Left lung (tissue), 10 donors: Measurements from ENCODE around the gene CLDN14. TPM values are rescaled to one million over a fixed set of nuclear protein-coding genes. Genes with fewer than 3 reads are reported as not detected.

Experiments used
- ATAC-seq: fragments of 200-7000 bp; cut with Tn5 transposase; one replicate; pipeline ENCODE4 v1.9.1; 2020; ENCODE audit warnings: moderate library complexity
- DNase-seq, 4 donors: peaks; one replicate each; pipeline ENCODE4 v3.0.0-alpha.2; 2013 to 2020
- H3K27ac ChIP-seq, 2 donors: fragments of 200-600 bp; sonication (generic) in 1 of 2; one replicate each; pipeline versions ENCODE4 v1.5.0 to v1.8.0; 2020 to 2021
- H3K27me3 ChIP-seq, 2 donors: fragments of 200-600 bp; sonication (generic) in 1 of 2; one replicate each; pipeline versions ENCODE4 v1.5.0 to v1.8.0; 2020 to 2021
- H3K36me3 ChIP-seq, 2 donors: fragments of 200-600 bp; sonication (generic) in 1 of 2; one replicate each; pipeline versions ENCODE4 v1.5.0 to v1.8.0; 2020 to 2021
- H3K4me1 ChIP-seq, 2 donors: fragments of 200-600 bp; one replicate each; pipeline ENCODE4 v1.8.0; 2021
- H3K4me3 ChIP-seq, 2 donors: fragments of 200-600 bp; sonication (generic) in 1 of 2; one replicate each; pipeline versions ENCODE4 v1.5.0 to v1.8.0; 2020 to 2021; ENCODE audit warnings: mild to moderate bottlenecking in 1 of 2
- H3K9me3 ChIP-seq, 2 donors: fragments of 200-600 bp; sonication (generic) in 1 of 2; one replicate each; pipeline versions ENCODE4 v1.5.0 to v1.8.0; 2020 to 2021
- CTCF ChIP-seq, 2 donors: fragments of 200-600 bp; sonication (generic) in 1 of 2; IDR thresholded peaks; one replicate each; pipeline versions ENCODE4 v1.5.0 to v1.8.0; 2021; ENCODE audit warnings: antibody characterized with exemption in 2 of 2
- intact Hi-C, 2 donors: fragments of 100-400 bp; cut with DNase I; formaldehyde crosslinking; loops; one replicate each; pipeline versions ENCODE4 v1.11.2 to v1.14.2; 2022
- polyA plus RNA-seq, 6 donors: library from polyadenylated mRNA; unstranded; fragments of 120-200 nt; gene quantifications; one replicate each; pipeline ENCODE4 v1.2.1, GENCODE V29; 2013; ENCODE audit not compliant: insufficient read length in 6 of 6
- total RNA-seq, 2 donors: library from RNA; stranded (reverse); fragmentation: NEBNext Ultra II Directional; extraction: Animal tissue kit (Norgen Biotek cat#: 25700); gene quantifications; one replicate each; pipeline ENCODE4 v1.2.1, GENCODE V29; 2021
- donor health status: DM: no; HTN: yes; CAD: no.
- donor health status: DM: no; HTN: no; CAD: no.

CLDN14 gene
- total and polyA plus RNA-seq, 8 donors = 0.17 TPM; not detected in 7

- peaks cover 0 to 13% of the 10 kb centered on the region in 2 donors for H3K27me3 ChIP-seq
- H3K27ac ChIP-seq = no peak overlapping the region
- H3K36me3 ChIP-seq = no peaks in the 10 kb centered on the region
- TF ChIP-seq CTCF (IDR thresholded peaks at IDR 0.05) = no peak
- H3K9me3 ChIP-seq = no peaks in the 10 kb centered on the region
- no peak overlapping the region for H3K4me3 ChIP-seq
- peaks cover under 1 to 15% of the 10 kb centered on the region in 2 donors for H3K4me1 ChIP-seq
- no peak for DNase-seq
- ATAC-seq = no peak
- intact Hi-C loops = no loop called here
Observed at GRCh38 chr21:36425286-36425685, 54.6 kb downstream of the CLDN14 start.

GRCh38 chr21:36424592-36424991 lies 55.3 kb downstream of the CLDN14 start:
- H3K36me3 ChIP-seq = no peaks in the 10 kb centered on the region
- DNase-seq (peak in 1 of 4 donors; percentile 27), ATAC-seq (no peak)
- no peak overlapping the region for H3K27ac ChIP-seq
- no peaks in the 10 kb centered on the region for H3K9me3 ChIP-seq
- intact Hi-C loops = no loop called here
- peaks cover 0 to 8% of the 10 kb centered on the region in 2 donors for H3K4me1 ChIP-seq
- no peak for TF ChIP-seq CTCF (IDR thresholded peaks at IDR 0.05)
- no peak overlapping the region for H3K4me3 ChIP-seq
- H3K27me3 ChIP-seq = peaks cover 0 to 6% of the 10 kb centered on the region in 2 donors

- Histone ChIP-seq H3K27me3 (peaks cover 0 to under 1% of the 10 kb centered on the region in 2 donors), H3K27ac (no peak overlapping the region), H3K4me1 (peaks cover 0 to 1% of the 10 kb centered on the region in 2 donors), H3K36me3 (no peaks in the 10 kb centered on the region), H3K4me3 (no peak overlapping the region), H3K9me3 (no peaks in the 10 kb centered on the region)
- intact Hi-C loops = no loop called here
- no peak for TF ChIP-seq CTCF (IDR thresholded peaks at IDR 0.05)
- DNase-seq (no peak), ATAC-seq (no peak)
Observed at GRCh38 chr21:36423771-36424433, 56.0 kb downstream of the CLDN14 start.

GRCh38 chr21:36422279-36423098 lies 57.4 kb downstream of the CLDN14 start:
- no peaks in the 10 kb centered on the region for H3K9me3 ChIP-seq
- DNase-seq = peak in 2 of 4 donors; percentile 39 to 50

More at GRCh38 chr21:36422279-36423098, 57.4 kb downstream of the CLDN14 start:
- Histone ChIP-seq H3K27me3 (no peaks in the 10 kb centered on the region), H3K36me3 (peaks cover 0 to 6% of the 10 kb centered on the region in 2 donors), H3K4me3 (no peak overlapping the region), H3K4me1 (no peaks in the 10 kb centered on the region), H3K27ac (no peak overlapping the region)
- peak; percentile 59 to 64 for TF ChIP-seq CTCF (IDR thresholded peaks at IDR 0.05)
- ATAC-seq = peak; percentile 41
- intact Hi-C loops = no loop called here
